NCI-H2227 (cell line): Measurements from ENCODE around the gene TWIST2.

Source experiments
- DNase-seq: peaks from one replicate; lab custom pipeline; 2025; ENCODE audit not compliant: unreplicated experiment; lab: John Stamatoyannopoulos, UW

The TWIST2 gene

GRCh38 chr2:238949710-238950345 lies 101.9 kb downstream of the TWIST2 start:
- no peak for DNase-seq

GRCh38 chr2:238950551-238950950 lies 102.7 kb downstream of the TWIST2 start:
- no peak for DNase-seq

- no peak for DNase-seq
These were observed 104.5 kb downstream of the TWIST2 start for GRCh38 chr2:238952261-238952919.

- no peak for DNase-seq
These were observed 107.1 kb downstream of the TWIST2 start for GRCh38 chr2:238954841-238955591.

- DNase-seq: no peak
These were observed 108.0 kb downstream of the TWIST2 start for GRCh38 chr2:238955648-238956531.

- no peak for DNase-seq
These were observed 108.8 kb downstream of the TWIST2 start for GRCh38 chr2:238956676-238957075.
